H9 (cell line): ENCODE data around the gene HMOX2. TPM values are rescaled to one million over a fixed set of nuclear protein-coding genes. Genes with fewer than 3 reads are reported as not detected.

ENCODE experiments used
- DNase-seq: peaks from one replicate; pipeline ENCODE4 v3.0.0-alpha.2; 2017
- H2AFZ ChIP-seq: one replicate; pipeline ENCODE4 v1.6.1; 2013; ENCODE audit warnings: mild to moderate bottlenecking, low read length, control low read depth, moderate library complexity
- H2AK5ac ChIP-seq: 2 replicates; pipeline ENCODE4 v1.6.1; 2013; ENCODE audit warnings: low read length, control low read depth, mixed read lengths; ENCODE audit not compliant: insufficient read length
- H2BK120ac ChIP-seq: one replicate; pipeline ENCODE4 v1.6.1; 2013; ENCODE audit warnings: low read depth, mild to moderate bottlenecking, low read length, control low read depth, inconsistent platforms; ENCODE audit not compliant: poor library complexity, severe bottlenecking
- H2BK12ac ChIP-seq: 2 replicates; pipeline ENCODE4 v1.6.1; 2013; ENCODE audit warnings: low read length, control low read depth, mixed read lengths, low read depth; ENCODE audit not compliant: insufficient read length
- H2BK15ac ChIP-seq: 2 replicates; pipeline ENCODE4 v1.6.1; 2013; ENCODE audit warnings: low read depth, low read length, control low read depth
- H2BK20ac ChIP-seq: one replicate; pipeline ENCODE4 v1.6.1; 2013; ENCODE audit warnings: low read depth, mild to moderate bottlenecking, low read length, control low read depth, inconsistent platforms; ENCODE audit not compliant: poor library complexity, severe bottlenecking
- H2BK5ac ChIP-seq: 2 replicates; pipeline ENCODE4 v1.6.1; 2013; ENCODE audit warnings: low read length, control low read depth, mixed read lengths; ENCODE audit not compliant: insufficient read length
- H3K14ac ChIP-seq: 2 replicates; pipeline ENCODE4 v1.6.1; 2013; ENCODE audit warnings: low read length, control low read depth; ENCODE audit not compliant: insufficient read depth
- H3K18ac ChIP-seq: 2 replicates; pipeline ENCODE4 v1.6.1; 2013; ENCODE audit warnings: low read depth, mild to moderate bottlenecking, mixed read lengths, low read length, control low read depth; ENCODE audit not compliant: insufficient read length
- H3K23ac ChIP-seq: 2 replicates; pipeline ENCODE4 v1.6.1; 2013; ENCODE audit warnings: low read length, control low read depth, mixed read lengths, low read depth; ENCODE audit not compliant: insufficient read length
- H3K23me2 ChIP-seq: 2 replicates; pipeline ENCODE4 v1.6.1; 2013; ENCODE audit warnings: low read depth, mild to moderate bottlenecking, mixed read lengths, low read length, control low read depth; ENCODE audit not compliant: insufficient read length, poor library complexity, severe bottlenecking
- H3K27ac ChIP-seq: 2 replicates; pipeline ENCODE4 v1.5.1; 2013; ENCODE audit warnings: low read length, control low read depth, mixed read lengths, low read depth; ENCODE audit not compliant: insufficient read length
- H3K27me3 ChIP-seq: 2 replicates; pipeline ENCODE4 v1.6.1; 2013; ENCODE audit warnings: low read length, control low read depth, inconsistent platforms; ENCODE audit not compliant: insufficient read depth
- H3K4ac ChIP-seq: 2 replicates; pipeline ENCODE4 v1.6.1; 2013; ENCODE audit warnings: low read depth, mild to moderate bottlenecking, control low read depth, inconsistent platforms, low read length, moderate library complexity
- H3K4me1 ChIP-seq: 2 replicates; pipeline ENCODE4 v1.6.1; 2013; ENCODE audit warnings: low read length, control low read depth, inconsistent platforms; ENCODE audit not compliant: insufficient read depth
- H3K4me2 ChIP-seq: 2 replicates; pipeline ENCODE4 v1.6.1; 2013; ENCODE audit warnings: low read length, control low read depth, mixed read lengths; ENCODE audit not compliant: insufficient read length, insufficient read depth
- H3K56ac ChIP-seq: 2 replicates; pipeline ENCODE4 v1.6.1; 2013; ENCODE audit warnings: low read depth, mild to moderate bottlenecking, mixed read lengths, low read length, control low read depth; ENCODE audit not compliant: insufficient read length
- H3K79me1 ChIP-seq: 2 replicates; pipeline ENCODE4 v1.6.1; 2013; ENCODE audit warnings: low read depth, mild to moderate bottlenecking, moderate library complexity, low read length, control low read depth, inconsistent platforms; ENCODE audit not compliant: insufficient read depth, poor library complexity, severe bottlenecking
- H3K79me2 ChIP-seq: 2 replicates; pipeline ENCODE4 v1.6.1; 2013; ENCODE audit warnings: low read length, control low read depth, inconsistent platforms; ENCODE audit not compliant: insufficient read depth
- H3K9ac ChIP-seq: 2 replicates; pipeline ENCODE4 v1.6.1; 2013; ENCODE audit warnings: low read length, control low read depth, mixed read lengths; ENCODE audit not compliant: insufficient read length; ENCODE audit errors: extremely low read depth
- H3K9me3 ChIP-seq: one replicate; pipeline ENCODE4 v1.6.1; 2013; ENCODE audit warnings: low read depth, low read length, inconsistent platforms; ENCODE audit not compliant: control insufficient read depth
- H3T11ph ChIP-seq: one replicate; pipeline ENCODE4 v1.6.1; 2013; ENCODE audit warnings: mild to moderate bottlenecking, low read length, control low read depth, inconsistent platforms
- H4K20me1 ChIP-seq: one replicate; pipeline ENCODE4 v1.6.1; 2013; ENCODE audit not compliant: control insufficient read depth, insufficient read length, insufficient read depth
- H4K5ac ChIP-seq: 2 replicates; pipeline ENCODE4 v1.6.1; 2013; ENCODE audit warnings: low read depth, mild to moderate bottlenecking, mixed read lengths, low read length, control low read depth; ENCODE audit not compliant: insufficient read length
- H4K8ac ChIP-seq: replicated peaks from 2 replicates; pipeline ENCODE4 v1.6.1; 2013; ENCODE audit warnings: low read length, control low read depth, mixed read lengths, low read depth; ENCODE audit not compliant: insufficient read length
- H4K91ac ChIP-seq: 2 replicates; pipeline ENCODE4 v1.6.1; 2013; ENCODE audit warnings: low read depth, mild to moderate bottlenecking, moderate library complexity, mixed read lengths, low read length, control low read depth; ENCODE audit not compliant: insufficient read length
- H3K27ac Mint-ChIP-seq, 3 experiments: 2 replicates in 2 of 3; 3 replicates in 1 of 3; pipeline ENCODE4 v1.8.0; 2020 to 2021; ENCODE audit warnings: mixed read lengths in 3 of 3, mild to moderate bottlenecking in 1 of 3, moderate library complexity in 1 of 3
- H3K27me3 Mint-ChIP-seq: 2 replicates; pipeline ENCODE4 v1.8.0; 2021; ENCODE audit warnings: low read depth, mild to moderate bottlenecking, moderate library complexity, mixed read lengths
- H3K36me3 Mint-ChIP-seq, 3 experiments: 2 replicates in 2 of 3; 3 replicates in 1 of 3; pipeline ENCODE4 v1.8.0; 2020 to 2021; ENCODE audit warnings: low read depth in 3 of 3, mixed read lengths in 3 of 3; ENCODE audit not compliant: insufficient read depth in 1 of 3
- H3K4me1 Mint-ChIP-seq, 2 experiments: 2 replicates each; pipeline ENCODE4 v1.8.0; 2020; ENCODE audit warnings: mixed read lengths in 2 of 2
- H3K4me3 Mint-ChIP-seq, 2 experiments: 2 replicates in 1 of 2; 3 replicates in 1 of 2; pipeline ENCODE4 v1.8.0; 2020 to 2021; ENCODE audit warnings: mild to moderate bottlenecking in 2 of 2, mixed read lengths in 2 of 2, moderate library complexity in 1 of 2
- H3K9me3 Mint-ChIP-seq, 2 experiments: 2 replicates in 1 of 2; 3 replicates in 1 of 2; pipeline ENCODE4 v1.8.0; 2020; ENCODE audit warnings: mild to moderate bottlenecking in 2 of 2, mixed read lengths in 2 of 2, moderate library complexity in 1 of 2
- WGBS: extraction: QIAGEN DNeasy Blood & Tissue Kit; methylation state at CpG from one replicate; pipeline ENCODE4 v1.1.7; 2013; ENCODE audit warnings: missing lambda C conversion rate, low lambda C conversion rate, mixed read lengths; ENCODE audit not compliant: insufficient read length; ENCODE audit errors: extremely low coverage; 5-methylcytosine and 5-hydroxymethylcytosine counted together
- total RNA-seq: library from RNA; stranded (reverse); gene quantifications from 2 replicates; pipeline ENCODE4 v1.2.1, GENCODE V29; 2021
- TF ChIP-seq, protein P1 (sequence below): fragments of 200-600 bp; sonication (generic); conservative IDR thresholded peaks from 3 replicates; pipeline ENCODE4 v1.8.0; 2021; ENCODE audit warnings: antibody characterized with exemption, mild to moderate bottlenecking

Gene HMOX2
- total RNA-seq, 1 experiment from 2014 or later, result 44.4 TPM

DNA sequence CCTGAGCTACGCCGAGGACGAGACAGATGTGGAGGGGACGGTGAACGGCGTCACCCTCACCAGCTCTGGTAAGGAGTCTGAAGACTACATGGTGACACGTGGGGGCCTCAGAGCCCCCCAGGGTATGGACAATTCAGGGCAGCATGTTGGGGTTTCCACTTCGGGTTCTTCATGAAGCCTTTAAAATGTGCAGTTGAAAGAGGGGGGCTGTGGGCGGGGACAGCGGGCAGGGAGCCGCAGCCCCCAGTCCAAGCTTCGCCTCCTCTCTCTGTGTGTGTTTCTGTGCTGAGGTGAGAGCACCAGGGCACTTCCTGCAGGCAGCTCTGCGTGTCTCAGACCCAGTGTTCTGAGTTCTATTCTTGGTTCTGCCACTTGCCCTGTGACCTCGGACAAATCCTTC, 25.8 kb upstream of the HMOX2 start:
- H4K5ac ChIP-seq, result no peak overlapping the region
- H2BK120ac ChIP-seq, result no peak overlapping the region
- H3K23ac ChIP-seq, result no peak overlapping the region
- DNase-seq, result no peak
- no peaks in the 10 kb centered on the region for H3K27me3 ChIP-seq
- H3K27me3 Mint-ChIP-seq, result no peaks in the 10 kb centered on the region
- no peak overlapping the region for H3K27ac ChIP-seq
- H2BK12ac ChIP-seq, result no peak overlapping the region
- H3K4me2 ChIP-seq, result no peak overlapping the region
- H3K4ac ChIP-seq, result no peak overlapping the region
- peak overlapping the region in 1 of 3 experiments; percentile 86; a peak in 2 of 7 replicates for H3K27ac Mint-ChIP-seq
- no peak overlapping the region for H2BK15ac ChIP-seq
- no peaks in the 10 kb centered on the region for H3K9me3 ChIP-seq
- WGBS, result no CpG with 5 or more reads among the region's 14 CpGs
- no peak overlapping the region for H2BK20ac ChIP-seq
- H3K9ac ChIP-seq, result no peak overlapping the region
- no peak overlapping the region for H4K8ac ChIP-seq
- H3K23me2 ChIP-seq, result no peaks in the 10 kb centered on the region
- H3K4me3 Mint-ChIP-seq, result no peak overlapping the region; a peak in 1 of 5 replicates
- H3K4me1 Mint-ChIP-seq, result peaks cover 0 to 4% of the 10 kb centered on the region in 2 experiments; a peak in 1 of 4 replicates
- no peaks in the 10 kb centered on the region for H3K79me2 ChIP-seq
- H3K14ac ChIP-seq, result no peak overlapping the region
- no peak overlapping the region for H3K18ac ChIP-seq
- no peaks in the 10 kb centered on the region for H3K79me1 ChIP-seq
- TF ChIP-seq, protein P1, sequence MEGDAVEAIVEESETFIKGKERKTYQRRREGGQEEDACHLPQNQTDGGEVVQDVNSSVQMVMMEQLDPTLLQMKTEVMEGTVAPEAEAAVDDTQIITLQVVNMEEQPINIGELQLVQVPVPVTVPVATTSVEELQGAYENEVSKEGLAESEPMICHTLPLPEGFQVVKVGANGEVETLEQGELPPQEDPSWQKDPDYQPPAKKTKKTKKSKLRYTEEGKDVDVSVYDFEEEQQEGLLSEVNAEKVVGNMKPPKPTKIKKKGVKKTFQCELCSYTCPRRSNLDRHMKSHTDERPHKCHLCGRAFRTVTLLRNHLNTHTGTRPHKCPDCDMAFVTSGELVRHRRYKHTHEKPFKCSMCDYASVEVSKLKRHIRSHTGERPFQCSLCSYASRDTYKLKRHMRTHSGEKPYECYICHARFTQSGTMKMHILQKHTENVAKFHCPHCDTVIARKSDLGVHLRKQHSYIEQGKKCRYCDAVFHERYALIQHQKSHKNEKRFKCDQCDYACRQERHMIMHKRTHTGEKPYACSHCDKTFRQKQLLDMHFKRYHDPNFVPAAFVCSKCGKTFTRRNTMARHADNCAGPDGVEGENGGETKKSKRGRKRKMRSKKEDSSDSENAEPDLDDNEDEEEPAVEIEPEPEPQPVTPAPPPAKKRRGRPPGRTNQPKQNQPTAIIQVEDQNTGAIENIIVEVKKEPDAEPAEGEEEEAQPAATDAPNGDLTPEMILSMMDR, result no peak
- H2AFZ ChIP-seq, result no peak overlapping the region
- no peaks in the 10 kb centered on the region for H3K9me3 Mint-ChIP-seq
- H3T11ph ChIP-seq, result no peak overlapping the region
- H2BK5ac ChIP-seq, result no peak overlapping the region
- H3K36me3 Mint-ChIP-seq, result peaks cover 35 to 80% (median 58%) of the 10 kb centered on the region in 3 experiments
- H2AK5ac ChIP-seq, result no peak overlapping the region
- H3K4me1 ChIP-seq, result no peaks in the 10 kb centered on the region
- H4K91ac ChIP-seq, result no peak overlapping the region
- H3K56ac ChIP-seq, result no peak overlapping the region
- no peaks in the 10 kb centered on the region for H4K20me1 ChIP-seq
